ENCODE data around the gene NHSL2.

- TF ChIP-seq CTCF (IDR thresholded peaks at IDR 0.05; ENCODE audit: low read depth, low read length), result no peak
- TF ChIP-seq EZH2phosphoT487 (IDR thresholded peaks at IDR 0.05; ENCODE audit: low read depth), result no peak
These were observed 9.2 kb downstream of the NHSL2 start for GRCh38 chrX:71919886-71920285.
